Smooth muscle cell of the brain vasculature (primary cell): ENCODE results near the gene LAMA3.
A peak's percentile ranks its signal among the peaks of the same experiment; 100 is the strongest.

Experiments used
- DNase-seq: peaks from one replicate; pipeline ENCODE4 v3.0.0-alpha.2; 2012; ENCODE audit warnings: low read depth, low spot score

LAMA3 gene

DNA sequence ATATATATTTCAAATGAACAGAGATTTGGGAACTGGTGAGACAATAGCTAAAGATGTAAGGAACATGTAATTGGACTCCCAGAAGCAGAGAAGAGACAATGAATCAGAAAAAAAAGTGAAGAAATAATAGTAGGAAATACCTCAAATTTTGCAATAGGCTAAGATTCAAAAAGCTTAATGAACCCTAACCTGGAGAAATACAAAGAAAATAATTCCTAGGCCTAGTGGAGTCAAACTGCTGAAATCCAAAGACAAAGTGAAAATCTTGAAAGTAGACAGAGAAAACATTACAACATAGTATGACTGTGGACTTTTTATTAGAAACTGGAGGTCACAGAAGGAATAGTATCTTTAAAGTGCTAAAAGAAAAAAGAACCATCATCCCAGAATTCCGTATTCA is 76.7 kb downstream of the LAMA3 start:
- DNase-seq = no peak

DNA sequence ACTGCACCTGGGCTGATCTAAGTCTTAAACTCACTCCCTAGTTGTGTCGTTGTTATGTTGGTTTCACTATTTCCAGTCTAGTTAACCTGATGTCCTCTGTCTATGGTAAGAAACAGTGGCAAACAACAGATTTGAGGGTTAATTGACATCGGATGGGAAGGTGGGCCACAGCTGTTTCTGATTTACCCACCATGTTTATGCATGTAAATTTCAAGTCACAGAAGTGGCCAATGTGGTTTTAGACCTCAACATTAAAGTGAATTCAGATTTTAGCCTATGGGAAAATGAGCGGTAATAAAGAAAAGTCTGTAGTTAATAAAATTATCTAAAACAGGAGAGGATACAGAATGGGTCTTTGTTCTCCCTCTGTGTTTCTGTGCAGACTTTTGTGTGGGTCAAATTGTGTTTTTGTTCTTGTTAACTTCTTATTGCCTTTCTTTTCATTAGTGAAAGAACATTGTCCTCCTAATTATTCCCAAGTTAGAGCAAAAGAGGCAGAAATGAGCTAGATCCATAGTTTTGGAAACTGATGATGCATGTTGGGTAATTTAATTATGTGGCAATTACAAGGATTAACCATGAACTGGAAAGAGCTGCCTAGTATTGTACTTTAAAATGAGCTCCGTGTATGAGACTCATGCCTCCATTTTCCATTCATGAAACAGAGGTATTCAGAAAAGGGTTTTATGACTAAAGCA is 83.2 kb downstream of the LAMA3 start:
- no peak for DNase-seq

DNA sequence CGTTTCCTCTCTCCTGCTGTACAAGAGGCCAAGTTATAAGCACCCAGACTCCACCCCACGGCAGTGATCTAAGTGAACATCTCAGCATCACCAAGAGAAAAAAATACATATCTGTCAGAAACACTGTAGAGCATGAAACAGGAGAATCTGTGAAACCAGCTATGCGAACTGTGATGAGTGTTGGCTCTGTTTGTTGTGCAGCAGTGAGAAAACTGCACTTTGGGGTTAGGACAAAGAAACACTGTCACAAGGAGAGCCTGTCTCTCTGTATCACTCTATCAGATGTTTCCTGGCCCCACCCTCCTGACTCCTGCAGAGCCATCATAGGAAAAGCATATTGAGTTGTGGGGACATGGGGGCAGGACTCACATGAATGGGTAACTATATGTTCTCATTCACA is 87.1 kb downstream of the LAMA3 start:
- DNase-seq = no peak

DNA sequence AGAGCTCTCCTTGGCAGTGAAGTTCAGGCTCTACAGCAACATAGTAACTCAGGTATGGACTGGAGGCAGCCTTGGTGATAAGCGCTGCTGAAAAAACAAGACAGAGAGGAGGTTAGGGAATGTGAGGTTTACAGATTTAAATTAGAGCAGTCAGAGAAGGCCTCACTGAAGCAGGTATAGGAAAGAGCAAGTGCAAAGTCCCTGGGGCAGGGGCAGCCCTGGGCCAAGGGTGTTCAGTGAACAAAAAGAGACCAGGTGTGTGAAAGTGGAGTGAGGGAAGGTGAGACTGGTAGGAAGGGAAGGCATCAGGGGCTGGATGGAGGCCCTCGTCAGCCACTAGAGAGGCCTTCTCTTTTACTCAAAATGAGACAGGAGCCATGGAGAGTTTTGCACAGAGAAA is 89.6 kb downstream of the LAMA3 start:
- no peak for DNase-seq

DNA sequence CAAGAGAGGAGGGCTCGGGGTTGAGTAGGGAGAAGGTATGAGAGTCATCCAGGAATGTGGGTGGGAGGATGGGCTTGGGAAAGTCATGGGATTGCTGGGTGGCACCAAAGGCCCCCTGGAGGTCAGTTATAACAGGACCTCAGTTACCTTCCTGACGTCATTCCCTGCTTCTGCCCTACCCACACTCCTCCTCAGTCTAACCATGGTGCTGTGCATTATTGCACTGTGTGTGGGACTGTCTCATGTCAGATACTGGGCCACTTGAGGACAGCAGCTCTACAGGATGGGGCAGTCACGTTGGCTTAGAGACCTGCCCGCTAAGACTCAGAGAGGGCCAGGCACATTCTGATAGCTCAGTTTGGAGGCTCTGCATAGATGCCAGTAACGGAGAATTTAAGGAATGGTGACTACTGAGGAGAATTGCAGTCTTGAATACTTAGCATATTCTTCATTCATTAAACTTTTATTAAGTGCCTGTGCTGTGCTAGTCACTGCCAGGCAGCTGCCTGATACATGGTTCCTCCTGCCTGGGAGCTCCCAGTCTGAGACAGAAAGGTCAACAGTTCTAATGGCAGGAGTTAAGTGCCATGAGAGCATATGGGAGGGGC is 90.5 kb downstream of the LAMA3 start:
- no peak for DNase-seq

DNA sequence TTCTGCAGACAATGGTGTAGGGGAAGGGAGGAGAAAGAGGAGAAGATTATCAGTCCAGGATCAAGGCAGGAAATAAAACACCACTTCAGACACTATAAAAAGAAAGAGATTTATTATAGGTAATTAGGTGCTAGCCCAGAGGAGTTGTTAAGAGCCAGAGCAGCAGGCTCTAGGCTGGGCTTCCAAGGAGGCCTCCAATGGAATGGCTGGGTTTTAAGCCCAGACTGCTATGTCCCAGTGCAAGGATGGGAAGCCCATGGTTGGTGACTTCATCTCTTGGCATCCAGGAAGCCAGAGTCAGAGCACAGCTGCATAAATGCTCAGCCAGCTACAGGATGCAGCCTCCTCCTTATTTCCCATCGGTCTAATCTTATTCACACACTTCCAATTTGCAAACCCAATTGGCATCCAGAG is 95.6 kb downstream of the LAMA3 start:
- peak; percentile 7 for DNase-seq

DNA sequence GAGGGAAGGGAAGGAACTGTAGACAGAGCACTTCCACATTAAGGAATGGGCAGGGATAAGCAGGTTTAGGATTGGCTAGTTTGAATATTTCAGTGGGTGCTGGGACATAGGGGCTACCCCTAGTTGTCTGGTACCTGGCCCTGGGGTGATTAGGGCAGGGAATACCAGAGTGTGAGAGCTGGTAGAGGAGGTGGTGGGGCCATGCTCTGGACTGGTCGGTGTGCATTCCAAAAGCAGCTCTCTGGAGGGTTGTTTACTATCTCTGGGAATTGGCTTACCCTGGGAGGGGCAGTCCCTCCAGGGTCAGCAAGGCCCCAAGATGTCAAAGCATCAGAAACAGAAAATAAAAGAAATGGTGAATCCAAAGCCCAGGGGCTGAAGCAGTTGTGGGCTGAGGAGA is 103.8 kb downstream of the LAMA3 start:
- no peak for DNase-seq

DNA sequence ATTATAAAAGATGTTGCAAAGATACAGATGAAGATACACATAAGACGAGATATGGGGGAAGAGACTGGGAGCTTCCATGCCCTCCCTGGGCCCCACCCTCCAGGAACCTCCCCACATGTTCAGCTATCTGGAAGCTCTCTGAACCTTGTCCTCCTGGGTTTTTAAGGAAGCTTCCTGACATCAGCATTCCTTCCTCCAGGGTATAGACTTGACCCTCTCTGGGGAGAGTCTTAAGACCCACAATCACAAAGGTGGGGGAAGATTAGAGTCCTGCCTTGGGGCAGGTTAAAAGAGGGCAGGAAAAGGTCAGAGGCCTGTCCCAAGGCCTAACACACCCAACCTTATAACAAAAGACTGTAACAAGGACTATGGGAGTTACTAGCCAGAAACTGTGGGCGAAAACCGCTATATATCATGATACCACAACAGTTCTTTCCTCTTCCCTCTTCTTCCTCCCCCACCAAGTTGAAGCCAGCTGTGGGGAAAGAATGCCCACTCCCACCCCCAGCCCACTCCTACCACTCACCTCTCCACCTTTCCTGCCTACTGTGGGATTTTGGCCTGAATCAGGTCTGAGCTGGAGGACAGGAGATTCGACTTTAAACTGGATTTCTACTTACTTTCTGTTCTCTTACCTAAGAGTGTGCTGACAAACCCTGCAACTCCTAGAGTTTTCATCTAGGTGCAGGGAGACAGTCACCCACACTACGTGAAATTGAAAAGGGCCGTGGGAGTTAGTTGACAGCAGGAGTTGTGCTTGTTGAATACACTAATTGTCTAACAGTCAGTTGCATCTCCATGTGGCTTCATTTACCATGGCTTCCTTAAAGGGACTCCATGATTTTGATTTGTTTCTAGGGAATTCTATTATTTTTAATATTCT is 105.0 kb downstream of the LAMA3 start:
- DNase-seq = no peak

DNA sequence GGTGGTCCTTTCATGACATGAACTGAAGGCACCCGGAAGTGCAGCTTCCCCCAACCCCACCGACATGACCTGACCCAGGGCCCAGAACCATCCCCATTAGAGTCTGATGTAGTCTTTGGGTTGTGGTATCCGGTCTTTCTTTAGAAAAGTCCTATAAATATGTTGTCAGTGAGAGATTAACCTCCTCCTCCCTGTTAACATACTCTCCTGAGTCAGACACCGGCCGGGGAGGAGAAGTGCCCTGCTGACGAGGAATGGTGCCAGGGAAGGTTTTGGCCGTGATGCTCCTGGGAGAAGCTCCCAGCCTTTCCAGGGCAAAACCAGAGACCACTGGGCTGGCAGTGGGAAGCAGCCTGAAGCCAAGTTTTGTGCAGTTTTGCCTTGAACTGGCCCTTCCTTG is 109.0 kb downstream of the LAMA3 start:
- no peak for DNase-seq

DNA sequence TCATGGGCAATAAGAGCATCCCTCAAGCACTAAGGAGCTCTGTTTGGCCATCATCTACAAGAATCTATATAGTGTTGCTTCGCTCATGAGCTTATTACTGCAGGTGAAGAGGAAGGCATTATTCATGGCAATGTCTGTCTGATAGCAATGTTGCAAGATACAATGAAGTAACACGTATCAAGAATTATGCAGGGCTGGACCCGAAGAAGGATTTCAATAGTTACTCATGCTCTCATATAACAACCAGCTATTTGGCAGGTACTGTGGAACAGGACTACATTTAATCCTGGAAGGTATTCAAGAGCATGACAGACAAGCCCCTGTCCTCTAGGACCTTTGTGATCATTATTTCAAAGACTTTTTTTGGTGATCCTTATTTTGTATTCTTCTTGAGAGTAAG is 109.6 kb downstream of the LAMA3 start:
- DNase-seq = no peak

DNA sequence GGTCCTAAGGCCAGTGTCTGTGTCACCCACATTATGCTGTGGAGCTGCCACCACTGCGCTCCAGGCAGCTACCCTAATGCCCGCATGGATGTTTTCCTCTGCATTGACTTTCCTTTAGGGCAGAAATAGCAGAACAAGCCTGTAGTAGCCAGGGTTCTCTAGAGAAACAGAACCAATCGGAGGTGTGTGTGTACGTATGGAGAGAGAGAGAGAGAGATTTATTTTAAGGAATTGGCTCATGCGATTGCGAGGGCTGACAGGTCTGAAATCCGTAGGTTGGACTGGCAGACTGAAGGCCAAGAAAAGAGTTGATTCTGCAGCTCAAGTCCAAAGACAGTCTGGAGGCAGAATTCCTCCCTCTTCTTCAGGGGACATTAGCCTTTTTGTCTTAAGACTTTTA is 110.3 kb downstream of the LAMA3 start:
- DNase-seq = no peak

DNA sequence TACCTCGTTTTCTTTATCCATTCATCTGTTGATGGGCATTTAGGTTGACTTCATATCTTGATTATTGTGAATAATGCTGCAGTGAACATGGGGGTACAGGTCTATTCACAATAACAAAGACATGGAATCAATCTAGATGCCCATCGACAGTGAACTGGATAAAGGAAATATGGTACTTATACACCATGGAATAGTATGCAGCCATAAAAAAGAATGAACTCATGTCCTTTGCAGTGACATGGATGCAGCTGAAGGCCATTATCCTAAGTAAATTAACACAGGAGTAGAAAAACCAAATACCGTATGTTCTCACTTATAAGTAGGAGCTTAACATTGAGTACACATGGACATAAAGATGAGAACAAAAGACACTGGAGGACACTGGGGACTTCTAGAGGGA is 111.6 kb downstream of the LAMA3 start:
- no peak for DNase-seq

DNA sequence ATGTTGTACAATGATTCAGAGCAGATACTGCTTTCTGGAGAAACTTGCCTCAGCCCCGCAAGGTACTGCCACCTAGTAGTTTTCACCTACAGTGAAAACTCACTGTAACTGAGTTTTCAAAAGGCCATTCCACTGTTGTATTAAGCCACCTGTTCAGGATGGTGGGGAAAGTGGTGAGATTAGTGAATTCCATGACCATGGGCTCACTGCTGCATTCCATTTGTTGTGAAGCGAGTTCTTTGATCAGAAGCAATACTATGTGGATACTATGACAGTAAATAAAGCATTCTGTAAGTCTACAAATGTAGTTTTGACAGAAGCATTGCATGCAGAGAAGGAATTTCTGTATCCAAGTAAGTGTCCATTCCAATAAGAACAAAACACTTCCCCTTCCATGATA is 113.6 kb downstream of the LAMA3 start:
- DNase-seq = no peak

DNA sequence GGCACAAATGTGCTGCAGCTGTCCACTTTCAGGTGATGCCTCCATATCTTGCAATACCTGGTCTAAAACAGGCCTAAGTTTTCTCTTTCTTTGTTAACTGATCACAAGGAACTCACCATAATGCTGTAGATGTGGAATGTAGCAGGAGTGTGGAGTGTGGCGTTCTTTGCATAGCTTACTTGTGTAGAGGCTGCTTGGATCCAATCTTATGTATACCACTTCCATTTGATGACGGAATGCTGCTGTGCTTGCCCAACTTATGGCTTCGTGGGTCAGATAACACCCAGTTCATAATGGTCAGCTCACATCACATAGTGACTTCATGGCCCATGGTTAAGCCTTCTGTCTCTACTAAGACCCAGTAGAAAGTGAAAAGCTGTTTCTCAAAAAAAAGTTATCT is 114.5 kb downstream of the LAMA3 start:
- no peak for DNase-seq

DNA sequence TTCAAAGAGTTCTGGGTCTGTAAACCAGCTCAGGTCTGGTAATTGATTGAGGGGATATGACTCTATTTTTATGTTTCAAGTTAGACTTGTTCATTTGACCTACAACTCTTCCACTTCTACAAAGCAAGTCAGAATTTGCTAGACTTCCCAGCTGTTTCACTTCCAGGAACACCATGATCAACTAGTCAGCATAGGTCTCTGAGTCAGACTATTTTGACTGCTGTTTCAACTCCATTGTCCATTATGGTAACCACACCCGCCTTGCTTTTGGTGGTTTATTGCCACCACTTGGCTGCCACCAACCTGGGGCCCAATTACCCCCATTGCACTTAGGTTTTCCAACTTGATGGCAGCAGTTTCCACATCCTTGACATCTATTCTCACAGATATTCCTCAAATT is 116.6 kb downstream of the LAMA3 start:
- DNase-seq = no peak

DNA sequence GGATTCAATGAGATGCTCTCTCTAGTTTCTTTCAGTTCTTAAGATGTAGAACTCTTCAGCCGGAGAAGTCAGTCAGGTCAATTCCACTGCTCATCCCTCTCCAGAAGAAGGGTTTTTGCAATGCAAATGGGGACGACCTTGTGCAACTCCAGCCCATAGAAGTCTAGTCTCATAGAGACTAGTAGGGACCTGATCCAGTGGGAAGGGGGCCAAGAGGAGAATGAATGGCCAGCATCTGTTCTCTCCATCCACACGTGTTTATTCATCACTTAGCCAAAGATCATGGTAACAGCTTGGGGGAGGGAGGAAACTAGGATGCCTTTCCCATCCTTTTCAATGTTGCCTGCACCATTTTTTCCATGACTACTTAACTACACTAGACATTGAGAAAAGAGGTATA is 120.2 kb downstream of the LAMA3 start:
- DNase-seq = no peak

DNA sequence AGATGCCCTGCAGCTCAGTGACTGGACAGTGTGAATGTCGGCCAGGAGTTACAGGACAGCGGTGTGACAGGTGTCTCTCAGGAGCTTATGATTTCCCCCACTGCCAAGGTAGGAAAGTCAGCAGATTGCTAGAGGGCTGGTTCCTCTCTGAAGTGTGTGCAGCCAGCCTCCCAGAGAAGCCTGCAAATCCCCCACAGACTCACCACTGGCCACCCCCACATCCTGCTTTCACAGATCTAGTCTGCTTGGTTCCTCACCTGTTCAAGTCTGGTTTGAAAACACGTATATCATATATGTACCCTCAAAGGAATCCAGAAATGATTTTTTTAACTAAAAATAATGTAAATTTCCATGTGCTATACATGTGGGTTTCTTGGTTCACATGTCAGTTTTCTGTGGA is 121.1 kb downstream of the LAMA3 start:
- DNase-seq = no peak

DNA sequence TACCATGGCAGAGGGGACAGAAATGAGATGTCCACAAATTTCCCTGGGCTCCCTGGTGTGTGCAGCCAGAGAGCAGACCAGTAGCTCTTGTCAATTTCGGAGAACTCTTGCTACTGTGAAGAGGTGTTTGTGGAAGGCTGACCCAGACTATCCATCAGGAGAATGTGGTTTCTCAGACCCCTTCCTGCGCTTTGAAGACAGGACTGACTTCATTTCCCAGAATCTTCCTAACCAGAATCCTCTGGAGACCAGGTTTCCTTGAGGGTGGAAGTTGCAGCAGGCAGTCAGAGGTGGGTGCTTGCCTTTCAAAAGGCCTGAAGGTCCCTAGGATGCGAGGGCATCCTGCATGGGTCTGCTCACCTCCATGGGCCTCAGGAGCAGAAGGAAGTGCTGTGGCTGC is 121.9 kb downstream of the LAMA3 start:
- DNase-seq = no peak

DNA sequence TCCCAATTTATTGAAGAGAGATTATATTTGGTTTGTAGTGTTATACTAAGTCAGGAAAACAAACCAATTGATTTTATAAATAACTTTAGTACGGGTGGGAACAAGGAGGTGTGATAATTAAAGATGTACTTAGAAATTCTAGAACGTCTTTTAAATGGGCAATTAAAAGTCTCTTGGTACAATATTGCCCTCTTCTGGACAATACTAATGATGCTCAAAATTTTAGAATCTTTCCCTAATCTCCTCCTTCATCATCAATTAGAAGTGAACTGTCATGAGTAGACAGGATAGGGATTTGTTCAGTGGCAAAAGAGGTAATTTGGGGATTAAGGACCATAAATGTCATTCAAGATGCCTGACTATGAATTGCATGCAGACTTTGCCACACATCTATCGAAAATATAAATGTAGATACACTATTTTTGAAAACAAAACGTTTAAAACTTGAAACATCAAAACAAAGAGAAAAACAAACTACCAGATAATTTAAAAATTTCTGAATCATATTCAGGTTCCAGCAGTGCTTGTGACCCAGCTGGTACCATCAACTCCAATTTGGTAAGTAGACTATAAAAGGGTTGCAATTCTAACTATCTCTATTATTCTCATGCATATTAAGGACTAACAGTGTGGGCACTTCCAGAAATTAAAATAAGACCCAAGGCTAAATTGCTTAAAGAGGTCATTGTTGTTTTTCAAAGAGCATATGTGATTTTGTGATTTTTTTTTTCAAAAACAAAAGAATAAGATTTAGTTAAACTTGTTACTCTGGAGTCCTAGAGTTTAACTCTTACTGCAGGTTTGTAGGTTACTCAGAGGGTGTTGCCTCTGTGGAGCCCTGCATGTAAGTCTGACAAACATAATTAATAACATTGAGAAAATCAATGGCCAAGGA is 123.5 kb downstream of the LAMA3 start:
- DNase-seq = no peak

DNA sequence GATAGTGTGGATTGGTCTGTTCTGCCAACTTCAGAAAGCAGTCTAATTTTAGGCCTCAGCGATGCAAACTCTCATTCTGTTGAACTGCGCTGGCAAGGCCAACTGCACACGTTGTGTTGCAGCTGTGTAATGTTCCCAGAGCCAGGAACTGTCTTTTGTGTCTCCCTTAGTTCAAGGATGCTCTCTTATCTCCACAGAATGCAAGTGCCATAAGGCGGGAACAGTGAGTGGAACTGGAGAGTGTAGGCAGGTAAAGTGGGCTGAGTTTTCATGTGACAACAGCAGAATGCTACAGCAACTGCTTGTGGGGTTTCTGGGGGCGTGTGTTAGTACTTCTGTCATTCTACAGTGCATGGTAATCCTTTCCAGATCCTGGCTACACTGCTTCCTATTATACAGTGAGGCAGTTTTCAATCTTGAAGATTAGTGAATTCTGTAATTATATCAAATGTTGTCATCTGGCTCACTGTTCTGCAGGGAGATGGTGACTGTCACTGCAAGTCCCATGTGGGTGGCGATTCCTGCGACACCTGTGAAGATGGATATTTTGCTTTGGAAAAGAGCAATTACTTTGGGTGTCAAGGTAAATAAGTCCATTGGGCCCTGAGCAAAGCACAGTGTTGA is 125.8 kb downstream of the LAMA3 start:
- no peak for DNase-seq

DNA sequence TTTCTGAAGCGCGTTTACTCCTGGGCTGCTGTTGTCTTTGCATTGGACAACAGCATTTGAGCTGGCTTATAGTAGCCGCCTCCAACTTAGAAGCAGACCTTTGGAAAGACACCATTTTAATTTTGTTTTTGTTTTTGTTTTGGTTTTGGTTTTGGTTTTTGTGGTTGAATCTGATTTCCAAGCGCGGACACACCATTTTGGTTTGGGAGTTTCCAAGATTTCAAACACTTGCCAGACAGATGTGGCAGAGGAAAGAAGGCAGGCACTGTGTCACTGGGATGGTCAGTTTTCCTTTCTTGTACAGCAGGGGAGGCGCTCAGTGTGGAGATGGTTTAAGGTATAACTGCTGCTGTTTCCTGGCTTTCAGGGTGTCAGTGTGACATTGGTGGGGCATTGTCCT is 126.8 kb downstream of the LAMA3 start:
- DNase-seq = no peak
